Right kidney (tissue), 1 donor: ENCODE measurements around the gene CX3CL1.
"Not testable (repeated sequence)": the region's sequence is repeated elsewhere in the genome, so short reads cannot be mapped to it uniquely, and the experiment has no call there.

Source experiments
- DNase-seq: peaks from one replicate; pipeline ENCODE4 v3.0.0-alpha.2; 2016

Gene CX3CL1

DNA sequence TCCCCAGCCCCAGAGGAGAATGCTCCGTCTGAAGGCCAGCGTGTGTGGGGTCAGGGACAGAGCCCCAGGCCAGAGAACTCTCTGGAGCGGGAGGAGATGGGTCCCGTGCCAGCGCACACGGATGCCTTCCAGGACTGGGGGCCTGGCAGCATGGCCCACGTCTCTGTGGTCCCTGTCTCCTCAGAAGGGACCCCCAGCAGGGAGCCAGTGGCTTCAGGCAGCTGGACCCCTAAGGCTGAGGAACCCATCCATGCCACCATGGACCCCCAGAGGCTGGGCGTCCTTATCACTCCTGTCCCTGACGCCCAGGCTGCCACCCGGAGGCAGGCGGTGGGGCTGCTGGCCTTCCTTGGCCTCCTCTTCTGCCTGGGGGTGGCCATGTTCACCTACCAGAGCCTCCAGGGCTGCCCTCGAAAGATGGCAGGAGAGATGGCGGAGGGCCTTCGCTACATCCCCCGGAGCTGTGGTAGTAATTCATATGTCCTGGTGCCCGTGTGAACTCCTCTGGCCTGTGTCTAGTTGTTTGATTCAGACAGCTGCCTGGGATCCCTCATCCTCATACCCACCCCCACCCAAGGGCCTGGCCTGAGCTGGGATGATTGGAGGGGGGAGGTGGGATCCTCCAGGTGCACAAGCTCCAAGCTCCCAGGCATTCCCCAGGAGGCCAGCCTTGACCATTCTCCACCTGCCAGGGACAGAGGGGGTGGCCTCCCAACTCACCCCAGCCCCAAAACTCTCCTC, 10.4 kb downstream of the CX3CL1 start:
- DNase-seq: no peak

DNA sequence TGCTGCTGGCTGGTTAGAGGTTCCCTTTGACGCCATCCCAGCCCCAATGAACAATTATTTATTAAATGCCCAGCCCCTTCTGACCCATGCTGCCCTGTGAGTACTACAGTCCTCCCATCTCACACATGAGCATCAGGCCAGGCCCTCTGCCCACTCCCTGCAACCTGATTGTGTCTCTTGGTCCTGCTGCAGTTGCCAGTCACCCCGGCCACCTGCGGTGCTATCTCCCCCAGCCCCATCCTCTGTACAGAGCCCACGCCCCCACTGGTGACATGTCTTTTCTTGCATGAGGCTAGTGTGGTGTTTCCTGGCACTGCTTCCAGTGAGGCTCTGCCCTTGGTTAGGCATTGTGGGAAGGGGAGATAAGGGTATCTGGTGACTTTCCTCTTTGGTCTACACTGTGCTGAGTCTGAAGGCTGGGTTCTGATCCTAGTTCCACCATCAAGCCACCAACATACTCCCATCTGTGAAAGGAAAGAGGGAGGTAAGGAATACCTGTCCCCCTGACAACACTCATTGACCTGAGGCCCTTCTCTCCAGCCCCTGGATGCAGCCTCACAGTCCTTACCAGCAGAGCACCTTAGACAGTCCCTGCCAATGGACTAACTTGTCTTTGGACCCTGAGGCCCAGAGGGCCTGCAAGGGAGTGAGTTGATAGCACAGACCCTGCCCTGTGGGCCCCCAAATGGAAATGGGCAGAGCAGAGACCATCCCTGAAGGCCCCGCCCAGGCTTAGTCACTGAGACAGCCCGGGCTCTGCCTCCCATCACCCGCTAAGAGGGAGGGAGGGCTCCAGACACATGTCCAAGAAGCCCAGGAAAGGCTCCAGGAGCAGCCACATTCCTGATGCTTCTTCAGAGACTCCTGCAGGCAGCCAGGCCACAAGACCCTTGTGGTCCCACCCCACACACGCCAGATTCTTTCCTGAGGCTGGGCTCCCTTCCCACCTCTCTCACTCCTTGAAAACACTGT, 11.3 kb downstream of the CX3CL1 start:
- DNase-seq: no peak

GRCh38 chr16:57384248-57385070, 12.2 kb downstream of the CX3CL1 start:
- DNase-seq: no peak

DNA sequence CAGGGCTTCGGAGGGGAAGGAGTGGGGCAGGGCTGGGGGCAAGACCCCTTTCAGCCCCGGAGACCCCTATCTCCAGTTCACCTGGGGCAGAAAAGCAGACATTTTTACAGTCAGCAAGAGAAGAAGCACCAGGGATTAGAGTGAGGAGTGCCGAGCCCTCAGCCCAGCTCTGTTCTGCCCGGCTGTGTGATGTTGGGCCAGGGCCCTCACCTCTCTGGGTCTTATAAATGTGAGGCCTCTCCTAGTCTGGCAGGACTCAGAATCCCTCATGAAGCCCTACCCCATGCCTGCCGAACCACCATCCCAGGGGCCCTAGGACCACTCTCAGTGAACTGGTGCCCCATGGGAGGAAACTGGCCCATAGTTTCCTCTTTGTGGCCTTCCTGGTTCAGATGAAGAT, 12.8 kb downstream of the CX3CL1 start:
- no peak for DNase-seq

- no peak for DNase-seq
These were observed 14.2 kb downstream of the CX3CL1 start for GRCh38 chr16:57386381-57386951.

DNA sequence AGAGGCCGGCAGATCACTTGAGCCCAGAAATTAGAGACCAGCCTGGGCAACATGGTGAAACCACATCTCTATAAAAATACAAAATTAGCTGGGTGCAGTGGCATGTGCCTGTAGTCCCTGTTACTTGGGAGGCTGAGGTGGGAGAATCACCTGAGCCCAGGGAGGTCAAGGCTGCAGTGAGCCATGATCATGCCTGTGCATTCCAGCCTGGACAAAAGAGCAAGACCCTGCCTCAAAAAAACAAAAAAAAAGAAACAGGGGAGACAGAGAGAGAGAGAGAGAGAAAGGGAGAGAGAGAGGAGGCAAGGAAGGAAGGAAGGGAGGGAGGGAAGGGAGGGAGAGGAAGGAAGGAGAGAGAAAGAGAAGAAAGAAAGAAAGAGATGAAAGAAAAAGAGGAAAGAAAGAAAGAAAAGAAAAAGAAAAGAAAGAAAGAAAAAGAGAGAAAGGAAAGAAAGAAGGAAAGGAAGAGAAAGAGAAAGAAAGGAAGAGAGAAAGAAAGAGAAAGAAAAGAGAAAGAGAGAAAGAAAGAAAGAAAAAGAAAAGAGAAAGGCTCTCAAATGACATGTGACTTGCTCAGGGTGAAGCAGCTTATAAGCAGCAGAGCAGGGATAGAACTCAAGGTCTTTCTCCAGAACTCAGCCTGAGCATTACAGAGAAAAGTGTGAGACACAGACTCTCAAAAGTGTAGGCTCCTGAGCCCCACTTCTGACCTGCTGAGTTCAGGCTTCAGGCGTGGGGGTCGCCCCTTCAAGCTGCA, 15.5 kb downstream of the CX3CL1 start:
- DNase-seq: no peak

- no peak for DNase-seq
These were observed 16.2 kb downstream of the CX3CL1 start for GRCh38 chr16:57388359-57389086.

GRCh38 chr16:57389087-57389468, 16.8 kb downstream of the CX3CL1 start:
- DNase-seq: no peak

DNA sequence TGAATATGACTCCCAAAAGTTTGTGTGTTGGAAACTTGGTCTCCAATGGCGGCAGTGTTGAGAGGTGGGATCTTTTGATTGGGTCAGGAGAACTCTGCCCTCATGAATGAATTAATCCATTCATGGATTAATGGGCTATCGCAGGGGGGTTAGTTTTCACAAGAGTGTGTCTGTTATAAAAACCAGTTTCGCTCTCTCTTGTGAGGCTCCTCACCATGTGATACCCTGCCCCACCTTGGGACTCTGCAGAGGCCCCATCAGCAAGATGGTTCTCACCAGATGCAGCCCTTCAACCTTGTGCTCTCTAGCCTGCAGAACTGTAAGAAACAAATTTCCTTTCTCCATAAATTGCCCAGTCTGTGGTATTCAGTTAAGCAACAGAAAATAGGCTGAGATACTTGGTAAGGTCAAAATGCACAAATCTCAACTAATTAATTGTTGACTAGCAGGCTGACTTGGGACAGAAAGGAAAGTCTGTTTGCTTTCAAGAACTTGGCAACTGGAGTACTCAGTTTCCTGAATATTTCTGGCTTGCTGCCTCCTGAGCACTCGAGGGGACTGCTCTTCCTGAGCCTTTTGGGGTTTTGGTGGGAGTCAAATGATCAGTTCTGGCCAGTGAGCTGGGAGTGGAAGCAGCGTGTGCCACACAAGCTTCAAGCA, 18.5 kb downstream of the CX3CL1 start:
- no peak for DNase-seq

DNA sequence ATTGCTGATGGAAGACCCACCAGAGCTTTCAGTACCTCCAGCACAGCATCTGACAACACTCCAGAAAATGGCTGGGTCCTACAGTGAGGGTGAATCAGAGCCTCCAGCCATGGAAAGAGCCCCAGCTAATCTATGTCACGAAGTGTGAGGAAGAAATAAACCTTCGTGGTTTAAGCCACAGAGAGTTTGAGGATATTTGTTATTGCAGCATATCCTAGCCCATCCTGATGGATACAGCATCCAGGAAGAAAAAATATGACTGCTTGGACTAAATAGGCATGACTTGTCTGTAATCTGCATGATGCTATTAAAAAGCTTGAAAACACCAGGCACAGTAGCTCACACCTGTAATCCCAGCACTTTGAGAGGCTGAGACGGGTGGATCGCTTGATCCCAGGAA, 19.0 kb downstream of the CX3CL1 start:
- no peak for DNase-seq

DNA sequence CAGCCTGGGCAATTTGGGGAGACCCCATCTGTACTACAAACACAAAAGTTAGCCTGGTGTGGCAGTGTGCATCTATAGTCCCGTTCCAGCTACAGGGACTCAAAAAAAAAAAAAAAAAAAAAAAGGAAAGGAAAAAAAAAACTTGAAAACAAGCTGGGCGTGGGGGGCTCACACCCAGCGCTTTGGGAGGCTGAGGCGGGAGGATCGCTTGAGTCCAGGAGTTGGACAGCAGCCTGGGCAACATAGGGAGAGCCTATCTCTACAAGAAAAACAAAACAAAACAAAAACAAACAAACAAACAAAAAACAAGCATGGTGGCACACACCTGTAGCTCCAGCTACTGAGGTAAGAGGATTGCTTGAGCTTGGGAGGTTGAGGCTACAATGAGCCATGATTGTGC, 19.4 kb downstream of the CX3CL1 start:
- DNase-seq: no peak

DNA sequence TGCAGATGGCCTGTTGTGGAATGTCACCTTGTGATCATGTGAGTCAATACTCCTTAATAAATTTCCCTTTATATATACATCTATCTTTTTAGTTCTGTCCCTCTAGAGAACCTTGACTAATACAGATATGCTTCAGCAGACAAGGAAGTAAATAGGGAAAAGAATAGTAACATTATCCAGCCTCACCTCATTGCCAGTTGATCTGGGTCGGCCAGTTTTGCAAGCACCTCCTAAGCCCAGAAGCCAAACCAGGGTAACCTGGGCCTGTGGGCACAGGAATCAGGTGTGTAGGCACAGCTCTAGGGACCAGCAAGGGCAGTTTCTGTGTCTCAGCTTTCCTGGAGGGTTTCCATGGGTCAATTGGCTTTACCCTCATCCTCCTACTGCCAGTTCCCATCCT, 20.4 kb downstream of the CX3CL1 start:
- DNase-seq: no peak

DNA sequence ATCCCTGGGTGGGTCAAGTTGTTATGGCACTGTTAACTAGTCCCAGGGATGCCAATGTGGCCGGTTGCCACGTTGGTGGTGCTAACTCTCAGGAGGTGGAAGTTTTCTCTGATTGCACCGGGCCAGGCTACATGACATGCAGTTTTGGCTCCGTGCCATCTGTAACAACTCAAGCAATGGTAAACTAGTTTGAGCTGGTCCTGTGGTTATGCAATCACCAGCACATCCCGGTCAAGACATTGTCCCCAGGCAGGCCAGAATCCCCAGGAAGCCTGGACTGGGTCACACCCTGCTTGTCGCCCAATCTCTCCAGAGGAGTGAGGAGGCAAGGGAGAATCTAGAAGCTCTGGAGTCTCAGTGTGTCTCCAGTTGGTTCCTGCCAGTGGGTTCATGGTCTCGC, 22.2 kb downstream of the CX3CL1 start:
- no peak for DNase-seq

DNA sequence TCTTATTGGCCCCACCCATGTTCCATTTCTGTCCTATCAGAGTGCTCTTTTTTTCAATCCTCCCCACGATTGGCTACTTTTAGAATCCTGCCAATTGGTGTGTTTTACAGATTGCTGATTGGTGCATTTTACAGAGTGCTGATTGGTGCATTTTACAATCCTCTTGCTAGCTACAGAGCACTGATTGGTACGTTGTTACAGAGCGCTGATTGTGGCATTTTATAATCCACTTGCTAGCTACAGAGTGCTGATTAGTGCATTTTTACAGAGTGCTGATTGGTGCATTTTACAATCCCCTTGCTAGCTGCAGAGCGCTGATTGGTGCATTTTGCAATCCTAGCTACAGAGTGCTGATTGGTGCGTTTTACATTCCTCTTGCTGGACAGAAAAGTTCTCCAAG, 22.7 kb downstream of the CX3CL1 start:
- no peak for DNase-seq

DNA sequence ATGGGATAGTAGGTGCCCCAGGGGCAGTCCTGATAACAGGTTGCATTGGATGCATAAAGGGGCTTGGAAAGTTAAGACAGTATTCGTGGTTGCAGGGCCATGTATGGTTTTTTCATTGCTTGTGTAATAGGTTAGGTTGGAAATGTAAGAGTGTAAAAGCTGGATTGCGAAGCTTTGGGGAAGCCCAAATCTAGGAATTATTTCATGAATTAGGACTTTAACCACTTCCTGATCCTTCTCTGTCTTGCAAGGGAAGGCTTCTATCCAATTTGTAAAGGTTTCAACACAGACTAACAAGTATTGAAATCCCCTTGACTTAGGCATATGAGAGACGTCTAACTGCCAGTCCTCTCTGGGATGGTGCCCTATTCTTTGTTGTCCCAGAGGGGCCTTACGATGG, 24.5 kb downstream of the CX3CL1 start:
- no peak for DNase-seq

DNA sequence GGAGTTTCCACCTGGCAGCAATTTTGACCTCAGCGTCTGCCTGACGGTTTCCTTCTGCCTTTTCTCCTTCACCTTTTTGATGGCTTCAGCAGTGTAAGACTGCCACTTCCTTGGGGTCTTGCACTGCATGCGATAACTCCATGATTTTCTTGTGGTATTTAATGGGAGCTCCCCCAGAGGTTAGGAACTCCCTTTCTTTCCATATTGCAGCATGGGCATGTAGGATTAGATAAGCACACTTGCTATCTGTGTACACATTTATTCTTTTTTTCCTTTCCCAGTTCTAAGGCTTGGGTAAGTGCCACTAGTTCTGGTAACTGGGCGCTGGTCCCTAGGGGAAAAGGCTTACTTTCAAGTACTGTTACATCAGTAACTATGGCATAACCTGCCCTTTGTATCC, 25.2 kb downstream of the CX3CL1 start:
- not testable (repeated sequence) for DNase-seq

- no peak for DNase-seq
These were observed 29.8 kb downstream of the CX3CL1 start for GRCh38 chr16:57401943-57402640.

DNA sequence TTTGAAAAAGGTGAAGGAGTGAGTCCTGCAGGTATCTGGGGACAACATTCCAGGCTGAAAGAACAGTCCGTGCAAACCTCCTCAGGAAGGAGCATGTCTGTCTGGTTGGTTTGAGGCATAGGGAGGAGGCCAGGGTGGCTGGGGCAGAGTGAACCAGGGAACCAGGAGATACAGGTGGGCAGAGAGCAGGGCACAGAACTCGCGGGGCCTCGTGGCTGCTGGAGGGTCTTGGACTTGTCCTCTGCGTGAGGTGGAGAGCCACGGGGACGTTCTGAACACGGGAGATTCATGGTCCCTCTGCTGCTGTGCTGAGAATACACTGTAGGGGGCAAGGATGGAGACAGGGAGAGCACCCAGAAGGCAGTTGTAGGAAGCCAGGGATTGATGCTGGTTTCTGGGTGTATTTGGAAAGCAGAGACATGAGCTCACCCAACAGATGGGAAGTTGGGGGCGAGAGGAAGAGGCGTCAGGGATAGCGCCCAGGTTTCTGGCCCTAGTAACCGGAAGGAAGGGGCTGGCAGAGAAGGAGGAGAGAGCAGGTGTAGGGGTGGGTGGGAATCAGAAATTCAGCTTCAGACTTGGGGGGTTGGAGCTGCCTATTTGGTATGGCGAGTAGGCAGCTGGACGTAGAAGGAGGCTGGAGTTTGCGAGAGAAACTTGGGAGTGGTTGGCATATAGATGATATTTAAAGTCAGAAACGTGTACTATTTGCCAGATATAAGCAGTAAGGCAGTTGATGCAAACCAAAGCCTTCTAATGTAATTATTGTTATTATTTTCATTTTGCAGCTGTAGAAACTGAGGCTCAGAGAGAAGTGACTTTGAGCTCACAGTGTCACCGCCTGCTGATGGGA, 31.9 kb downstream of the CX3CL1 start, which contains the start of gene CCL17:
Gene CCL17, plus strand, starts transcription at position 803 of the 853 bp plus-strand sequence. CDS start 9,166 bp downstream, outside the sequence.
- DNase-seq: no peak
